KOPT-K1 (cell line): ENCODE measurements around the gene PTPRK.

Source experiments
- H3K27ac ChIP-seq: fragments of 200-600 bp; sonication (generic); 2 replicates; pipeline ENCODE4 v1.5.1; 2016; ENCODE audit warnings: antibody characterized with exemption, mild to moderate bottlenecking, low read depth, low read length; ENCODE audit not compliant: poor library complexity, severe bottlenecking
- H3K36me3 ChIP-seq: fragments of 200-600 bp; sonication (generic); 2 replicates; pipeline ENCODE4 v1.5.1; 2017; ENCODE audit warnings: antibody characterized with exemption, mild to moderate bottlenecking, low read length, moderate library complexity; ENCODE audit not compliant: insufficient read depth
- H3K9me3 ChIP-seq: fragments of 200-600 bp; sonication (generic); 2 replicates; pipeline ENCODE4 v1.5.1; 2017; ENCODE audit warnings: antibody characterized with exemption, low read length, mild to moderate bottlenecking; ENCODE audit not compliant: insufficient read depth, poor library complexity, severe bottlenecking

The PTPRK gene

GRCh38 chr6:128316258-128316929 lies 204.0 kb downstream of the PTPRK start:
- Histone ChIP-seq H3K36me3 (no peaks in the 10 kb centered on the region), H3K27ac (no peak overlapping the region), H3K9me3 (no peaks in the 10 kb centered on the region)

GRCh38 chr6:128314190-128314589 lies 206.2 kb downstream of the PTPRK start:
- H3K27ac ChIP-seq = no peak overlapping the region
- no peaks in the 10 kb centered on the region for H3K36me3 ChIP-seq
- no peaks in the 10 kb centered on the region for H3K9me3 ChIP-seq

GRCh38 chr6:128311944-128312570 lies 208.3 kb downstream of the PTPRK start:
- H3K9me3 ChIP-seq = no peaks in the 10 kb centered on the region
- no peaks in the 10 kb centered on the region for H3K36me3 ChIP-seq
- H3K27ac ChIP-seq = no peak overlapping the region

- no peaks in the 10 kb centered on the region for H3K36me3 ChIP-seq
- no peak overlapping the region for H3K27ac ChIP-seq
- no peaks in the 10 kb centered on the region for H3K9me3 ChIP-seq
Observed at GRCh38 chr6:128310451-128310850, 209.9 kb downstream of the PTPRK start.

GRCh38 chr6:128307671-128308070 lies 212.7 kb downstream of the PTPRK start:
- Histone ChIP-seq H3K36me3 (no peaks in the 10 kb centered on the region), H3K9me3 (peaks cover 6% of the 10 kb centered on the region), H3K27ac (no peak overlapping the region)

GRCh38 chr6:128305976-128306375 lies 214.4 kb downstream of the PTPRK start:
- H3K27ac ChIP-seq = no peak overlapping the region
- H3K36me3 ChIP-seq = no peaks in the 10 kb centered on the region
- peaks cover 8% of the 10 kb centered on the region for H3K9me3 ChIP-seq

- Histone ChIP-seq H3K36me3 (no peaks in the 10 kb centered on the region), H3K9me3 (peaks cover 8% of the 10 kb centered on the region), H3K27ac (no peak overlapping the region)
Observed at GRCh38 chr6:128305228-128305627, 215.2 kb downstream of the PTPRK start.

GRCh38 chr6:128303870-128304269 lies 216.5 kb downstream of the PTPRK start:
- Histone ChIP-seq H3K9me3 (peaks cover 8% of the 10 kb centered on the region), H3K27ac (no peak overlapping the region), H3K36me3 (no peaks in the 10 kb centered on the region)

GRCh38 chr6:128302942-128303341 lies 217.5 kb downstream of the PTPRK start:
- no peaks in the 10 kb centered on the region for H3K36me3 ChIP-seq

GRCh38 chr6:128295670-128296069 lies 224.7 kb downstream of the PTPRK start:
- H3K27ac ChIP-seq = no peak overlapping the region
- H3K36me3 ChIP-seq = no peaks in the 10 kb centered on the region
- no peaks in the 10 kb centered on the region for H3K9me3 ChIP-seq

More at GRCh38 chr6:128302942-128303341, 217.5 kb downstream of the PTPRK start:
- no peak overlapping the region for H3K27ac ChIP-seq
- H3K9me3 ChIP-seq = peaks cover 8% of the 10 kb centered on the region

GRCh38 chr6:128290221-128290620 lies 230.2 kb downstream of the PTPRK start:
- Histone ChIP-seq H3K27ac (no peak overlapping the region), H3K36me3 (no peaks in the 10 kb centered on the region), H3K9me3 (no peaks in the 10 kb centered on the region)

GRCh38 chr6:128284128-128284527 lies 236.3 kb downstream of the PTPRK start:
- Histone ChIP-seq H3K9me3 (no peaks in the 10 kb centered on the region), H3K27ac (no peak overlapping the region), H3K36me3 (no peaks in the 10 kb centered on the region)

GRCh38 chr6:128282961-128283360 lies 237.4 kb downstream of the PTPRK start:
- H3K36me3 ChIP-seq = no peaks in the 10 kb centered on the region
- H3K9me3 ChIP-seq = no peaks in the 10 kb centered on the region
- H3K27ac ChIP-seq = no peak overlapping the region

- Histone ChIP-seq H3K27ac (no peak overlapping the region), H3K36me3 (no peaks in the 10 kb centered on the region), H3K9me3 (no peaks in the 10 kb centered on the region)
Observed at GRCh38 chr6:128280960-128281359, 239.4 kb downstream of the PTPRK start.

GRCh38 chr6:128280066-128280465 lies 240.3 kb downstream of the PTPRK start:
- H3K9me3 ChIP-seq = no peaks in the 10 kb centered on the region

GRCh38 chr6:128278836-128279235 lies 241.6 kb downstream of the PTPRK start:
- H3K36me3 ChIP-seq = no peaks in the 10 kb centered on the region
- no peaks in the 10 kb centered on the region for H3K9me3 ChIP-seq

More at GRCh38 chr6:128280066-128280465, 240.3 kb downstream of the PTPRK start:
- H3K36me3 ChIP-seq = no peaks in the 10 kb centered on the region
- no peak overlapping the region for H3K27ac ChIP-seq

More at GRCh38 chr6:128278836-128279235, 241.6 kb downstream of the PTPRK start:
- H3K27ac ChIP-seq = no peak overlapping the region
